Measurements from ENCODE around the gene TENM4. TPM values are rescaled to one million over a fixed set of nuclear protein-coding genes. Genes with fewer than 3 reads are reported as not detected.

Gene TENM4
- total RNA-seq, 1 experiment from 2014 or later = 25.0 TPM

DNA sequence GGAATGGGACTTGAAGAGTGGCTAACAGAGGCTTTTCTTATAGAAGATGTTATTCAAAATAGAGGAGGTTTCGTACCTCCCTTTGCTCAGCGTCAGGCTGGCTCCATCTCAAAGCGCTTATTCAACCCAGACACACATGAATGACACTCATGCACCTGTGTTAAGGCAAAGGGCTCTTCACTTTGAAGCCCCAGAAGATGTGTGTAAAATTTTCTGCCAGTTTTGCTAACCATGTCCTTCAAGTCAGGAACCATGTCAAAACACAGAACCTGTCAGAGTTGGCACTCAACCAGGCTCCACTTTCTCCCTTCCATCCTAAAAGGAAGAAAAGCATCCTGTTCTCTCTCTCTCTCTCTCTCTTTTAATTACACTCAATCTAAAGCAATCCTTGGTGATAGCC, 513.3 kb downstream of the TENM4 start (continued):
- TF ChIP-seq, protein P1, sequence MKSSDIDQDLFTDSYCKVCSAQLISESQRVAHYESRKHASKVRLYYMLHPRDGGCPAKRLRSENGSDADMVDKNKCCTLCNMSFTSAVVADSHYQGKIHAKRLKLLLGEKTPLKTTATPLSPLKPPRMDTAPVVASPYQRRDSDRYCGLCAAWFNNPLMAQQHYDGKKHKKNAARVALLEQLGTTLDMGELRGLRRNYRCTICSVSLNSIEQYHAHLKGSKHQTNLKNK (CRISPR knock-in tag; IDR thresholded peaks at IDR 0.05) = no peak
- TF ChIP-seq MXD4 (CRISPR knock-in tag; IDR thresholded peaks at IDR 0.05; ENCODE audit: borderline replicate concordance) (no peak), ZNF281 (CRISPR knock-in tag; IDR thresholded peaks at IDR 0.05) (no peak), ZNF671 (CRISPR knock-in tag; IDR thresholded peaks at IDR 0.05) (no peak), NFE2L1 (CRISPR knock-in tag; IDR thresholded peaks at IDR 0.05) (no peak), IRF1 (CRISPR knock-in tag; IDR thresholded peaks at IDR 0.05) (no peak), ZNF121 (CRISPR knock-in tag; IDR thresholded peaks at IDR 0.05) (no peak), CREM (CRISPR knock-in tag; IDR thresholded peaks at IDR 0.05) (no peak)

DNA sequence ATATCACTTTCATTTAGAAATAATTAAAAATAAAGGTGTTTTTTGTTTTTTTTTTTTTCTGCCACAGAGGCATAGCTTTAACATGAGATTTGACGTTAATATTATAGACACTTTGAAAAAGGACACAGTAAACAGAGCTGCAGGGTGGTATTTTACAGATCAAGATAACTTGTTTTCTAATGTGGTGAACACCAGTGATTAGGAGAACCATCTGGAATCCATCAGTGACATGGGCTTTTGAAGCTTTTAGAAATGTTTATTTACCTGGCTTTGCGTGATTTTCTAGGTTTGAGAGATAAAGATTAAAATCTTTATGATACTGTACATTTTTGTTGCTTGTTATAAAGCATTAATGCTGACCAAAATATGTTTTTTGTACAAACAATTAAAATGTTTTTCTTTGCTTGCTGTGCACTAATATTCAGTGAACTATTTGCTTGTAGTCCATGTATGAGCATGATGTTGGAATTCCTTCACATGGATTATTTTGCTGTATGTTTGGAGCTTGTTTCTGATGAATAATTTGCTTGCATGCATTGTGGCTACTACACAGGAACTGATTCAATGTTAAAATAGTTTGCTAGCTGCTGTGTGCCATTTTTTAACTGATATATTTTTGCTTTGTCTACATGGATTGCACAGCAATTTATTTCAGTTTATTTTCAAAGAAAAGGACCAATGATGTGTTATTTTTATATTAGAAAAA, 514.0 kb downstream of the TENM4 start:
- no peak for ATAC-seq
- Mint-ChIP-seq H3K27me3 (ENCODE audit: low read depth) (peaks cover 72% of the 10 kb centered on the region), H3K27ac (no peak overlapping the region), H3K4me1 (peaks cover 49% of the 10 kb centered on the region), H3K9me3 (peaks cover 2% of the 10 kb centered on the region; the same call in 1 of the 2 replicates), H3K4me3 (no peak overlapping the region), H3K36me3 (peaks cover 1% of the 10 kb centered on the region; the same call in 1 of the 2 replicates)
- no peak for TF ChIP-seq NR3C1 (CRISPR knock-in tag; conservative IDR thresholded peaks at IDR 0.05; ENCODE audit: low read depth)
- no peak for TF ChIP-seq IRF1 (CRISPR knock-in tag; IDR thresholded peaks at IDR 0.05)
- TF ChIP-seq CDX4 (CRISPR knock-in tag; IDR thresholded peaks at IDR 0.05; ENCODE audit: borderline replicate concordance) = no peak
- TF ChIP-seq ZNF232 (CRISPR knock-in tag; IDR thresholded peaks at IDR 0.05) = no peak
- no peak for TF ChIP-seq ATF2 (CRISPR knock-in tag; IDR thresholded peaks at IDR 0.05; ENCODE audit: borderline replicate concordance, low read depth)
- TF ChIP-seq MYBL2 (CRISPR knock-in tag; IDR thresholded peaks at IDR 0.05) = no peak
- no peak for TF ChIP-seq NFE2L1 (CRISPR knock-in tag; IDR thresholded peaks at IDR 0.05)
- TF ChIP-seq JUN (CRISPR knock-in tag; IDR thresholded peaks at IDR 0.05) = no peak
- TF ChIP-seq, protein P2, sequence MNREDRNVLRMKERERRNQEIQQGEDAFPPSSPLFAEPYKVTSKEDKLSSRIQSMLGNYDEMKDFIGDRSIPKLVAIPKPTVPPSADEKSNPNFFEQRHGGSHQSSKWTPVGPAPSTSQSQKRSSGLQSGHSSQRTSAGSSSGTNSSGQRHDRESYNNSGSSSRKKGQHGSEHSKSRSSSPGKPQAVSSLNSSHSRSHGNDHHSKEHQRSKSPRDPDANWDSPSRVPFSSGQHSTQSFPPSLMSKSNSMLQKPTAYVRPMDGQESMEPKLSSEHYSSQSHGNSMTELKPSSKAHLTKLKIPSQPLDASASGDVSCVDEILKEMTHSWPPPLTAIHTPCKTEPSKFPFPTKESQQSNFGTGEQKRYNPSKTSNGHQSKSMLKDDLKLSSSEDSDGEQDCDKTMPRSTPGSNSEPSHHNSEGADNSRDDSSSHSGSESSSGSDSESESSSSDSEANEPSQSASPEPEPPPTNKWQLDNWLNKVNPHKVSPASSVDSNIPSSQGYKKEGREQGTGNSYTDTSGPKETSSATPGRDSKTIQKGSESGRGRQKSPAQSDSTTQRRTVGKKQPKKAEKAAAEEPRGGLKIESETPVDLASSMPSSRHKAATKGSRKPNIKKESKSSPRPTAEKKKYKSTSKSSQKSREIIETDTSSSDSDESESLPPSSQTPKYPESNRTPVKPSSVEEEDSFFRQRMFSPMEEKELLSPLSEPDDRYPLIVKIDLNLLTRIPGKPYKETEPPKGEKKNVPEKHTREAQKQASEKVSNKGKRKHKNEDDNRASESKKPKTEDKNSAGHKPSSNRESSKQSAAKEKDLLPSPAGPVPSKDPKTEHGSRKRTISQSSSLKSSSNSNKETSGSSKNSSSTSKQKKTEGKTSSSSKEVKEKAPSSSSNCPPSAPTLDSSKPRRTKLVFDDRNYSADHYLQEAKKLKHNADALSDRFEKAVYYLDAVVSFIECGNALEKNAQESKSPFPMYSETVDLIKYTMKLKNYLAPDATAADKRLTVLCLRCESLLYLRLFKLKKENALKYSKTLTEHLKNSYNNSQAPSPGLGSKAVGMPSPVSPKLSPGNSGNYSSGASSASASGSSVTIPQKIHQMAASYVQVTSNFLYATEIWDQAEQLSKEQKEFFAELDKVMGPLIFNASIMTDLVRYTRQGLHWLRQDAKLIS (CRISPR knock-in tag; IDR thresholded peaks at IDR 0.05; ENCODE audit: borderline replicate concordance) = no peak
- TF ChIP-seq CBFB (CRISPR knock-in tag; IDR thresholded peaks at IDR 0.05; ENCODE audit: low read depth) = no peak
- TF ChIP-seq, protein P3, sequence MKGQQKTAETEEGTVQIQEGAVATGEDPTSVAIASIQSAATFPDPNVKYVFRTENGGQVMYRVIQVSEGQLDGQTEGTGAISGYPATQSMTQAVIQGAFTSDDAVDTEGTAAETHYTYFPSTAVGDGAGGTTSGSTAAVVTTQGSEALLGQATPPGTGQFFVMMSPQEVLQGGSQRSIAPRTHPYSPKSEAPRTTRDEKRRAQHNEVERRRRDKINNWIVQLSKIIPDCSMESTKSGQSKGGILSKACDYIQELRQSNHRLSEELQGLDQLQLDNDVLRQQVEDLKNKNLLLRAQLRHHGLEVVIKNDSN (CRISPR knock-in tag; IDR thresholded peaks at IDR 0.05) = no peak
- TF ChIP-seq NR1H2 (CRISPR knock-in tag; IDR thresholded peaks at IDR 0.05) = no peak
- TF ChIP-seq ZNF281 (CRISPR knock-in tag; IDR thresholded peaks at IDR 0.05) = no peak
- no peak for TF ChIP-seq GABPB1 (CRISPR knock-in tag; IDR thresholded peaks at IDR 0.05)
- TF ChIP-seq ZNF219 (CRISPR knock-in tag; IDR thresholded peaks at IDR 0.05; ENCODE audit: borderline replicate concordance) = no peak
- ChIA-PET CTCF (interaction anchor here (0.7 kb wide), 1 partner anchor 35 kb away, joined by 3 read pairs; no protein-coding TSS in a partner anchor), POLR2A (interaction anchor here (0.7 kb wide), 1 partner anchor 512 kb away, joined by 4 read pairs; no protein-coding TSS in a partner anchor)
- DNase-seq (ENCODE audit: low spot score) = no peak

Measured in WTC11 (cell line).